K562 (cell line): Measurements from ENCODE around the gene ZDHHC14. TPM values are rescaled to one million over a fixed set of nuclear protein-coding genes. Genes with fewer than 3 reads are reported as not detected.

Experiments
- ATF1 ChIP-seq, 2 experiments: fragments of 450-650 bp in 1 of 2; IDR thresholded peaks; 2 replicates each; pipeline ENCODE4 v1.6.1; 2016; ENCODE audit warnings: missing compliant biosample characterization in 1 of 2, missing genetic modification characterization in 1 of 2
- CBX2 ChIP-seq: fragments of 200-600 bp; sonication (generic); IDR thresholded peaks from one replicate; pipeline ENCODE4 v1.6.1; 2012; ENCODE audit warnings: mild to moderate bottlenecking, low read length, inconsistent platforms; ENCODE audit not compliant: insufficient read depth, poor library complexity, severe bottlenecking
- CHD1 ChIP-seq: fragments of 200-600 bp; sonication (generic); IDR thresholded peaks from one replicate; pipeline ENCODE4 v1.6.1; 2012; ENCODE audit warnings: mild to moderate bottlenecking, moderate library complexity, low read length, inconsistent platforms
- GATAD2A ChIP-seq: fragments of 450-650 bp; IDR thresholded peaks from 2 replicates; pipeline ENCODE4 v1.6.1; 2017
- KAT7 ChIP-seq: sonication (generic); formaldehyde crosslinking; IDR thresholded peaks from 2 replicates; pipeline ENCODE4 v1.8.0; 2022; ENCODE audit warnings: missing genetic modification reagents, mild to moderate bottlenecking, borderline replicate concordance
- PTRF ChIP-seq: fragments of 450-650 bp; IDR thresholded peaks from 2 replicates; pipeline ENCODE4 v1.6.1; 2016; ENCODE audit warnings: mild to moderate bottlenecking, missing genetic modification characterization, missing compliant biosample characterization
- TBL1XR1 ChIP-seq, 2 experiments: IDR thresholded peaks; 2 replicates each; pipeline ENCODE4 v1.6.1; 2012; ENCODE audit warnings: improper control_type of control experiment in 2 of 2, low read length in 2 of 2, mild to moderate bottlenecking in 1 of 2
- TCF3 ChIP-seq: sonication (generic); formaldehyde crosslinking; IDR thresholded peaks from 2 replicates; pipeline ENCODE4 v1.4.0; 2020; ENCODE audit warnings: mild to moderate bottlenecking, missing genetic modification reagents
- WHSC1 ChIP-seq: IDR thresholded peaks from one replicate; pipeline ENCODE4 v1.6.1; 2012; ENCODE audit warnings: low read length, control low read depth, inconsistent platforms
- ZNF586 ChIP-seq: fragments of 450-650 bp; formaldehyde crosslinking; conservative IDR thresholded peaks from 2 replicates; pipeline ENCODE4 v1.4.0; 2020; ENCODE audit warnings: mild to moderate bottlenecking, moderate library complexity
- ZNF764 ChIP-seq: fragments of 250-450 bp; sonication (Bioruptor Pico); IDR thresholded peaks from 2 replicates; pipeline ENCODE4 v1.4.0; 2020; ENCODE audit warnings: low read depth, mild to moderate bottlenecking, moderate library complexity
- polyA plus RNA-seq, 8 experiments: library from polyadenylated mRNA; depleted of rRNA in 4 of 8; stranded (reverse) in 5 of 8; unstranded in 3 of 8; fragments of >200 nt; fragmentation: Nextera tagmentation in 2 of 8; fragmentation: Illumina TruSeq in 1 of 8; extraction: Ambion mirVana in 2 of 8; extraction: Trizol in 1 of 8; gene quantifications; 2 replicates each; pipeline versions ENCODE4 v1.2.1 to v1.2.3, GENCODE V29; 2011 to 2014; ENCODE audit warnings: inconsistent platforms in 1 of 8, missing spikeins in 1 of 8
- total RNA-seq, 7 experiments: library from RNA; depleted of rRNA in 6 of 7; stranded (reverse); fragments of >200 nt in 6 of 7; fragmentation: Illumina TruSeq in 2 of 7; extraction: Trizol in 2 of 7; gene quantifications; 2 replicates each; pipeline versions ENCODE4 v1.2.1 to v1.2.3, GENCODE V29; 2011 to 2021; ENCODE audit warnings: low replicate concordance in 1 of 7
- TF ChIP-seq, protein P1 (sequence below): fragments of 450-650 bp; formaldehyde crosslinking; IDR thresholded peaks from 2 replicates; pipeline ENCODE4 v1.4.0; 2022; ENCODE audit warnings: missing genetic modification characterization
- TF ChIP-seq, protein P2 (sequence below), 2 experiments: fragments of 450-650 bp; formaldehyde crosslinking in 1 of 2; IDR thresholded peaks; 2 replicates each; pipeline versions ENCODE4 v1.4.0 to v1.6.1; 2014 to 2020; ENCODE audit warnings: mild to moderate bottlenecking in 2 of 2, borderline replicate concordance in 1 of 2, low read depth in 1 of 2
- TF ChIP-seq, protein P3 (sequence below): fragments of 450-650 bp; formaldehyde crosslinking; IDR thresholded peaks from 2 replicates; pipeline ENCODE4 v1.4.0; 2020; ENCODE audit warnings: mild to moderate bottlenecking, moderate library complexity

ZDHHC14 gene
- total and polyA plus RNA-seq, 9 of the 15 experiments (the other 6 are each of a cell fraction or from before 2014, with no cell fraction given) = 0.92 to 23.1 (median 13.8) TPM

DNA sequence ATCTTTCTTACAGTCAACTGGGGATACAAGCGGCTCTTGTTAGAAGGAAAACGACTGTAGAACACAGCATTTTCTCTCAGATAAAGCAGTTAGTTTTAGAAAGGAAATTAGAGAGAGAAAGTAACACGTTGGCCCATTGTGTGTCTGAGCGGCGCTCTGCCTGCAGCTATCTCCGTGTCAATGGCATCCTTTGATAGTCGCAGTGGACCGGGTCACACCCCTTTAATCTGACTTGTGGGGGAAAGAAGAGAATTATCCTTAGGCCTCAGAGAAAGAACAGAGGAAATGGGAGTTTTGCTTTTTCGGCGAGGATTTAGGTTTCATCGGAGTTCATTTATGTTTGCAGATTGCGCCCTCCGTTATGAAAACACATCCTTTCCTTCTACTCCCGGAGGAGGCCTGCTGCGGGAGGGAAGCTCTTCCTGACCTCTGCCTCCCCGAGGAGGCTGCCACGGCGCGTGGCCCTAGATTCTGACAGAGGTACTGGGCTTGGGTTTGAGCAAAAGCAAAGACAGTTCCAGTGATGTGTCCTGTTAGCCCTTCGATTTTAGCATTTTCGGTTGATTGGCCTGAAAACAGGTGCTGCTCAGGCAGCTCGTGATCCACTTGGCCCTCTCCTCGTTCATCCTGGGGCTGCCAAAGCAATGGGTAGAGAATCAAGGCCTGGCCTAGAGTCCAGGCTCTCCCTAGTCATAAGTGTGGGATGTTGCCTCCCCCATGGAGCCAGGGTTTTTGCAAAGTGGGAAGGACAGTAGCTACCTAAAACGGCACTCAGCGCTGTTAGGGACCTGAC, 74.9 kb downstream of the ZDHHC14 start (continued):
- TF ChIP-seq, protein P1, sequence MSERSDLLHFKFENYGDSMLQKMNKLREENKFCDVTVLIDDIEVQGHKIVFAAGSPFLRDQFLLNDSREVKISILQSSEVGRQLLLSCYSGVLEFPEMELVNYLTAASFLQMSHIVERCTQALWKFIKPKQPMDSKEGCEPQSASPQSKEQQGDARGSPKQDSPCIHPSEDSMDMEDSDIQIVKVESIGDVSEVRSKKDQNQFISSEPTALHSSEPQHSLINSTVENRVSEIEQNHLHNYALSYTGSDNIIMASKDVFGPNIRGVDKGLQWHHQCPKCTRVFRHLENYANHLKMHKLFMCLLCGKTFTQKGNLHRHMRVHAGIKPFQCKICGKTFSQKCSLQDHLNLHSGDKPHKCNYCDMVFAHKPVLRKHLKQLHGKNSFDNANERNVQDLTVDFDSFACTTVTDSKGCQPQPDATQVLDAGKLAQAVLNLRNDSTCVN (CRISPR knock-in tag) = no peak
- TF ChIP-seq, protein P2, sequence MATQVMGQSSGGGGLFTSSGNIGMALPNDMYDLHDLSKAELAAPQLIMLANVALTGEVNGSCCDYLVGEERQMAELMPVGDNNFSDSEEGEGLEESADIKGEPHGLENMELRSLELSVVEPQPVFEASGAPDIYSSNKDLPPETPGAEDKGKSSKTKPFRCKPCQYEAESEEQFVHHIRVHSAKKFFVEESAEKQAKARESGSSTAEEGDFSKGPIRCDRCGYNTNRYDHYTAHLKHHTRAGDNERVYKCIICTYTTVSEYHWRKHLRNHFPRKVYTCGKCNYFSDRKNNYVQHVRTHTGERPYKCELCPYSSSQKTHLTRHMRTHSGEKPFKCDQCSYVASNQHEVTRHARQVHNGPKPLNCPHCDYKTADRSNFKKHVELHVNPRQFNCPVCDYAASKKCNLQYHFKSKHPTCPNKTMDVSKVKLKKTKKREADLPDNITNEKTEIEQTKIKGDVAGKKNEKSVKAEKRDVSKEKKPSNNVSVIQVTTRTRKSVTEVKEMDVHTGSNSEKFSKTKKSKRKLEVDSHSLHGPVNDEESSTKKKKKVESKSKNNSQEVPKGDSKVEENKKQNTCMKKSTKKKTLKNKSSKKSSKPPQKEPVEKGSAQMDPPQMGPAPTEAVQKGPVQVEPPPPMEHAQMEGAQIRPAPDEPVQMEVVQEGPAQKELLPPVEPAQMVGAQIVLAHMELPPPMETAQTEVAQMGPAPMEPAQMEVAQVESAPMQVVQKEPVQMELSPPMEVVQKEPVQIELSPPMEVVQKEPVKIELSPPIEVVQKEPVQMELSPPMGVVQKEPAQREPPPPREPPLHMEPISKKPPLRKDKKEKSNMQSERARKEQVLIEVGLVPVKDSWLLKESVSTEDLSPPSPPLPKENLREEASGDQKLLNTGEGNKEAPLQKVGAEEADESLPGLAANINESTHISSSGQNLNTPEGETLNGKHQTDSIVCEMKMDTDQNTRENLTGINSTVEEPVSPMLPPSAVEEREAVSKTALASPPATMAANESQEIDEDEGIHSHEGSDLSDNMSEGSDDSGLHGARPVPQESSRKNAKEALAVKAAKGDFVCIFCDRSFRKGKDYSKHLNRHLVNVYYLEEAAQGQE (IDR thresholded peaks at IDR 0.05; ENCODE audit: borderline replicate concordance) = no peak
- TF ChIP-seq, protein P2 (CRISPR knock-in tag; IDR thresholded peaks at IDR 0.05; ENCODE audit: low read depth) = no peak
- no peak for TF ChIP-seq GATAD2A
- TF ChIP-seq CBX2 = no peak
- TF ChIP-seq TBL1XR1 (IDR thresholded peaks at IDR 0.05; ENCODE audit: low read length in 2 of 2) = no peak
- TF ChIP-seq, protein P3, sequence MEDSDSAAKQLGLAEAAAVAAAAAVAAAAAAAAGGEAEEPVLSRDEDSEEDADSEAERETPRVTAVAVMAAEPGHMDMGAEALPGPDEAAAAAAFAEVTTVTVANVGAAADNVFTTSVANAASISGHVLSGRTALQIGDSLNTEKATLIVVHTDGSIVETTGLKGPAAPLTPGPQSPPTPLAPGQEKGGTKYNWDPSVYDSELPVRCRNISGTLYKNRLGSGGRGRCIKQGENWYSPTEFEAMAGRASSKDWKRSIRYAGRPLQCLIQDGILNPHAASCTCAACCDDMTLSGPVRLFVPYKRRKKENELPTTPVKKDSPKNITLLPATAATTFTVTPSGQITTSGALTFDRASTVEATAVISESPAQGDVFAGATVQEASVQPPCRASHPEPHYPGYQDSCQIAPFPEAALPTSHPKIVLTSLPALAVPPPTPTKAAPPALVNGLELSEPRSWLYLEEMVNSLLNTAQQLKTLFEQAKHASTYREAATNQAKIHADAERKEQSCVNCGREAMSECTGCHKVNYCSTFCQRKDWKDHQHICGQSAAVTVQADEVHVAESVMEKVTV (CRISPR knock-in tag) = no peak
- no peak for TF ChIP-seq ZNF764
- TF ChIP-seq TCF3 = 0 out of 2 replicates have a peak, but pooled peaks have one; percentile 13
- TF ChIP-seq KAT7 (CRISPR knock-in tag) = peak; percentile 58; the same call in 1 of the 2 replicates
- TF ChIP-seq ATF1 (CRISPR knock-in tag; IDR thresholded peaks at IDR 0.05) = no peak
- 0 out of 2 replicates have a peak, but pooled peaks have one; percentile 20 for TF ChIP-seq ATF1 (tag; IDR thresholded peaks at IDR 0.05)
- TF ChIP-seq ZNF586 = no peak
- TF ChIP-seq CHD1 = no peak
- no peak for TF ChIP-seq WHSC1
- TF ChIP-seq PTRF = no peak
